C4-2B (cell line): ENCODE results near the gene FAM89A.

ENCODE experiments used
- H3K27ac ChIP-seq: fragments of 450-650 bp; 2 replicates; pipeline ENCODE4 v1.5.1; 2017
- CTCF ChIP-seq: fragments of 450-650 bp; conservative IDR thresholded peaks from 2 replicates; pipeline ENCODE4 v1.5.1; 2017; ENCODE audit warnings: mild to moderate bottlenecking
- ZFX ChIP-seq: fragments of 450-650 bp; IDR thresholded peaks from 2 replicates; pipeline ENCODE4 v1.6.1; 2017

Gene FAM89A

GRCh38 chr1:231045286-231045685 is 5.2 kb upstream of the FAM89A start:
- TF ChIP-seq CTCF, result no peak
- no peak for TF ChIP-seq ZFX
- no peak overlapping the region for H3K27ac ChIP-seq

GRCh38 chr1:231044588-231044987 is 4.5 kb upstream of the FAM89A start:
- H3K27ac ChIP-seq, result no peak overlapping the region
- TF ChIP-seq ZFX (no peak), CTCF (no peak)

GRCh38 chr1:231041719-231042261 is 1.7 kb upstream of the FAM89A start:
- no peak overlapping the region for H3K27ac ChIP-seq
- TF ChIP-seq ZFX, result no peak

GRCh38 chr1:231040800-231041718 is 1.0 kb upstream of the FAM89A start:
- no peak overlapping the region for H3K27ac ChIP-seq
- TF ChIP-seq ZFX, result no peak
- no peak for TF ChIP-seq CTCF

GRCh38 chr1:231039161-231040018 is 664 bp downstream of the FAM89A start:
- peak; percentile 61 for TF ChIP-seq ZFX
- no peak for TF ChIP-seq CTCF
- H3K27ac ChIP-seq, result peak overlapping the region; percentile 27

- TF ChIP-seq ZFX (no peak), CTCF (no peak)
- no peak overlapping the region for H3K27ac ChIP-seq
Measured at GRCh38 chr1:231037585-231038517, 2.2 kb downstream of the FAM89A start.

GRCh38 chr1:231036416-231036815 is 3.6 kb downstream of the FAM89A start:
- no peak for TF ChIP-seq ZFX
- TF ChIP-seq CTCF, result no peak
- H3K27ac ChIP-seq, result no peak overlapping the region
